Astrocyte of the cerebellum (primary cell): Measurements from ENCODE around the gene ACOXL.

ENCODE experiments used
- DNase-seq: peaks from one replicate; pipeline ENCODE4 v3.0.0-alpha.2; 2011; ENCODE audit warnings: low read depth
- H3K4me3 ChIP-seq: 2 replicates; pipeline ENCODE4 v1.5.1; 2011; ENCODE audit warnings: mild to moderate bottlenecking, low read depth, low read length, moderate library complexity
- CTCF ChIP-seq: IDR thresholded peaks from 2 replicates; pipeline ENCODE4 v1.5.1; 2012; ENCODE audit warnings: low read length, low read depth, moderate library complexity, mild to moderate bottlenecking; ENCODE audit errors: missing control alignments
- in situ Hi-C: cut with HindIII; loops from 2 replicates; pipeline ENCODE4 v1.10.0; 2017; ENCODE audit warnings: low sequenced_read_pairs

Gene ACOXL

GRCh38 chr2:111119822-111120252 lies 387.5 kb downstream of the ACOXL start:
- in situ Hi-C loops: no loop called here
- no peak for DNase-seq
- peak overlapping the region; percentile 93 for H3K4me3 ChIP-seq
- TF ChIP-seq CTCF: no peak

- peak; percentile 80 for DNase-seq
- peak; percentile 15 for TF ChIP-seq CTCF
- in situ Hi-C loops: no loop called here
- H3K4me3 ChIP-seq: peak within 1 kb of the TSS; percentile 93
Measured at GRCh38 chr2:111120253-111121027, 388.1 kb downstream of the ACOXL start, which contains the start of gene BCL2L11. Gene BCL2L11, plus strand, starts transcription at chr2:111120914. Its CDS starts 2,832 bp downstream, at chr2:111123746.

- in situ Hi-C loops: no loop called here
- DNase-seq: no peak
- no peak for TF ChIP-seq CTCF
- H3K4me3 ChIP-seq: peak overlapping the region; percentile 93
Measured at GRCh38 chr2:111121028-111121827, 388.9 kb downstream of the ACOXL start.

GRCh38 chr2:111121828-111122630 lies 389.7 kb downstream of the ACOXL start:
- H3K4me3 ChIP-seq: peak overlapping the region; percentile 93
- in situ Hi-C loops: no loop called here
- no peak for TF ChIP-seq CTCF
- peak; percentile 58 for DNase-seq

GRCh38 chr2:111122631-111123421 lies 390.5 kb downstream of the ACOXL start:
- no peak for TF ChIP-seq CTCF
- in situ Hi-C loops: no loop called here
- peak; percentile 73 for DNase-seq
- peak overlapping the region; percentile 93 for H3K4me3 ChIP-seq
